Nephron progenitor cell (in vitro differentiated cells): Measurements from ENCODE around the gene KLF12.

Experiments used
- DNase-seq: peaks from one replicate; pipeline ENCODE4 v3.0.0; 2021
- H3K27ac Mint-ChIP-seq: 2 replicates; pipeline ENCODE4 v1.8.0; 2021; ENCODE audit warnings: mild to moderate bottlenecking, moderate library complexity, mixed read lengths
- H3K27me3 Mint-ChIP-seq: 2 replicates; pipeline ENCODE4 v1.8.0; 2021; ENCODE audit warnings: mild to moderate bottlenecking, low read depth, mixed read lengths; ENCODE audit not compliant: poor library complexity
- H3K36me3 Mint-ChIP-seq: 2 replicates; pipeline ENCODE4 v1.8.0; 2021; ENCODE audit warnings: low read depth, mixed read lengths
- H3K4me1 Mint-ChIP-seq: 2 replicates; pipeline ENCODE4 v1.8.0; 2021; ENCODE audit warnings: mixed read lengths
- H3K4me3 Mint-ChIP-seq: 2 replicates; pipeline ENCODE4 v1.8.0; 2021; ENCODE audit warnings: mild to moderate bottlenecking, moderate library complexity, mixed read lengths
- H3K9me3 Mint-ChIP-seq: 2 replicates; pipeline ENCODE4 v1.8.0; 2021; ENCODE audit warnings: mild to moderate bottlenecking, moderate library complexity, mixed read lengths
- TF ChIP-seq, protein P1 (sequence below): fragments of 200-600 bp; sonication (generic); IDR thresholded peaks from 2 replicates; pipeline ENCODE4 v1.5.0; 2021; ENCODE audit warnings: antibody characterized with exemption

Gene KLF12

DNA sequence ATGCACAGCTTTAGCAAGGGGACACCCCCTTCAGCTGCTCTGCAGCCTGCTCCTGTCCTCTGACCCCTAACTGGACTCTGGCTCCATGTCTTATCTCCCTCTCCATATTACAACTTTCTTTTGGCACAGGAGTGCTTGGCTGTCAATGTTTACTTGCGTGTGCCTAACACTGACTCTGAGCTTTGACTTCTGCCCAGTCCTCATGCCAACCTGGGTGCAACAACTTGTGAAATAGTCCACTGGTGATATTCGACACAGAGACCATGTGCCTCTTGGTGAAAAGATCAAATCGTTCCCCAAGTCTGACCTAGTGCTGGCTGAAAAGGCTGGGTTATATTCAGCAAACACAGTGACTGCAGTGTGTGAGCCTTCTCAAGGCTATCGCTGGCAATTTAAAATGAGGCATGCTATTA, 34.1 kb upstream of the KLF12 start:
- Mint-ChIP-seq H3K4me1 (peaks cover 13% of the 10 kb centered on the region), H3K4me3 (no peak overlapping the region), H3K27ac (no peak overlapping the region), H3K27me3 (no peaks in the 10 kb centered on the region), H3K9me3 (no peaks in the 10 kb centered on the region), H3K36me3 (no peaks in the 10 kb centered on the region)
- TF ChIP-seq, protein P1, sequence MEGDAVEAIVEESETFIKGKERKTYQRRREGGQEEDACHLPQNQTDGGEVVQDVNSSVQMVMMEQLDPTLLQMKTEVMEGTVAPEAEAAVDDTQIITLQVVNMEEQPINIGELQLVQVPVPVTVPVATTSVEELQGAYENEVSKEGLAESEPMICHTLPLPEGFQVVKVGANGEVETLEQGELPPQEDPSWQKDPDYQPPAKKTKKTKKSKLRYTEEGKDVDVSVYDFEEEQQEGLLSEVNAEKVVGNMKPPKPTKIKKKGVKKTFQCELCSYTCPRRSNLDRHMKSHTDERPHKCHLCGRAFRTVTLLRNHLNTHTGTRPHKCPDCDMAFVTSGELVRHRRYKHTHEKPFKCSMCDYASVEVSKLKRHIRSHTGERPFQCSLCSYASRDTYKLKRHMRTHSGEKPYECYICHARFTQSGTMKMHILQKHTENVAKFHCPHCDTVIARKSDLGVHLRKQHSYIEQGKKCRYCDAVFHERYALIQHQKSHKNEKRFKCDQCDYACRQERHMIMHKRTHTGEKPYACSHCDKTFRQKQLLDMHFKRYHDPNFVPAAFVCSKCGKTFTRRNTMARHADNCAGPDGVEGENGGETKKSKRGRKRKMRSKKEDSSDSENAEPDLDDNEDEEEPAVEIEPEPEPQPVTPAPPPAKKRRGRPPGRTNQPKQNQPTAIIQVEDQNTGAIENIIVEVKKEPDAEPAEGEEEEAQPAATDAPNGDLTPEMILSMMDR = no peak
- DNase-seq = no peak

DNA sequence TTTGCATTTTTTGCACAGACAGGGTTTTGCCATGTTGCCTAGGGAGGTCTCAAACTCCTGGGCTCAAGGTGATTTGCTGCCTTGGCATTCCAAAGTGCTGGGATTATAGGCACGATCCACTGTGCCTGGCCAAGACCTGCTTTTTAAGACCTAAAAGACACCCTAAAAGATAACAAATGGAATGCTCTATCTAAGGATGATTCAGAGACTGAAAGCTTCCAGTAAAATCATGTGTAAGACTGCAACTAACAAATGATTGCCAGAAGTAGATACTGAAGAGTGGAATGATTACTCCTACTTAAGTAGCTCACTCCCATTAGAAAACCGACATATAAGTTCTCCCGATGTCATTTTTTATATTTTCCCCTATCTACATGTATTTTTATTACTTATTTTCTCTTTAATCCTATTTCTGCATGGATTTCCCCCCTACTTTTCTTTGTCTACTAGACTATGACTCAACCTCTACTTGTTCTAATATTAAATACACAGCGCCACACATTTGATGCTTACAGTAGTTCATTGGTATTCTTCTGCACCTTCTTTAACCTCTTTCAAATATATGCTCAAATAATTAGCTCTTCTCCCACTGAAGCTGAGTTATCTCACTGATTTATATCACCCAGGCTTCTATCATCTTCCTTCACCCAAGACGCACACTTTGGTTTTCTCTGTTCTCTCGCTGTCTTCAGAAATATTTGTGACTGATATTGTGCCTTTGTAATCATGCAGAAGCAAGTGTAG, 32.2 kb upstream of the KLF12 start:
- Mint-ChIP-seq H3K36me3 (no peaks in the 10 kb centered on the region), H3K4me3 (no peak overlapping the region), H3K4me1 (peaks cover 20% of the 10 kb centered on the region), H3K27ac (no peak overlapping the region), H3K27me3 (no peaks in the 10 kb centered on the region), H3K9me3 (no peaks in the 10 kb centered on the region)
- no peak for DNase-seq
- TF ChIP-seq, protein P1 = no peak

DNA sequence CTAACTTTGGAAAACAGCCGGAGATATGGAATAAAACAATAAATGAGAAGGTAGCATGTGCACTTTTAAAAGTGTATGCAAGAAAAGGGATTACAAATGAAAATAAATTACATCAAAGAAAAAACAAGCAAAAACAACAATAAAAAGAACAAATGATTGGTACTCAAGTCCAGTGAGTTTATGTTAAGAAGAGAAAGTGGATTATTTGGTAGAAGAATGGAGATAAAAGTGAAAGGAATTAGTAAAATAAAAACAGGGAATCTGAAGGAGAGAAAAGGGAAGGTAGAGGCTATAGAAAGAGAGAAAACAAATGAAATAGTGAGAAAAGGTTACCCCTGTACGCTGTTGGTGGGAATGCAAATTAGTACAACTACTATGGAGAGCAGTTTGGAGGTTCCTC, 28.6 kb upstream of the KLF12 start:
- H3K4me3 Mint-ChIP-seq = no peak overlapping the region
- H3K27ac Mint-ChIP-seq = no peak overlapping the region
- H3K27me3 Mint-ChIP-seq = no peaks in the 10 kb centered on the region

DNA sequence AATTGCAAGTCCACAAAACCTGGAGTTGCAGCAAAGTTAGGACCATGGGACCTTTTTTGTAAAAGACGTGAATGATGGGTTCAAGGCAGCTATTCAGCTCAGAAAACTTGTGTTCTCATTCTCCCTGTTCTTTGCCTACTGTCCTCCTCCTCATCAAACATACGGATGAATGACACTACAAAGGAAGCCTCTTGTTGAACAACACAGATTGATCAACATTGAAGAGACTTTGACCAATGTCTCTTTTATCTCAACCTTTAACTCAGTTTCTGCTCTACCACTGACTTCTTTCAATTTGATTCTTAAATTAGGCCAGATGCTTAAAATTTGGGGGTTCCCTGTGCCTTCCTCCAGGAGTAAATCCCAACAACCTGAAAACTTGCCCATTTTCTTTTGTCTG, 27.9 kb upstream of the KLF12 start:
- Mint-ChIP-seq H3K27me3 (no peaks in the 10 kb centered on the region), H3K4me1 (peaks cover 17% of the 10 kb centered on the region), H3K9me3 (no peaks in the 10 kb centered on the region), H3K27ac (no peak overlapping the region), H3K36me3 (no peaks in the 10 kb centered on the region), H3K4me3 (no peak overlapping the region)
- TF ChIP-seq, protein P1 = no peak
- no peak for DNase-seq

More for the DNA sequence above, 28.6 kb upstream of the KLF12 start:
- Mint-ChIP-seq H3K36me3 (no peaks in the 10 kb centered on the region), H3K4me1 (peaks cover 15% of the 10 kb centered on the region), H3K9me3 (no peaks in the 10 kb centered on the region)
- DNase-seq = no peak
- TF ChIP-seq, protein P1 = no peak

DNA sequence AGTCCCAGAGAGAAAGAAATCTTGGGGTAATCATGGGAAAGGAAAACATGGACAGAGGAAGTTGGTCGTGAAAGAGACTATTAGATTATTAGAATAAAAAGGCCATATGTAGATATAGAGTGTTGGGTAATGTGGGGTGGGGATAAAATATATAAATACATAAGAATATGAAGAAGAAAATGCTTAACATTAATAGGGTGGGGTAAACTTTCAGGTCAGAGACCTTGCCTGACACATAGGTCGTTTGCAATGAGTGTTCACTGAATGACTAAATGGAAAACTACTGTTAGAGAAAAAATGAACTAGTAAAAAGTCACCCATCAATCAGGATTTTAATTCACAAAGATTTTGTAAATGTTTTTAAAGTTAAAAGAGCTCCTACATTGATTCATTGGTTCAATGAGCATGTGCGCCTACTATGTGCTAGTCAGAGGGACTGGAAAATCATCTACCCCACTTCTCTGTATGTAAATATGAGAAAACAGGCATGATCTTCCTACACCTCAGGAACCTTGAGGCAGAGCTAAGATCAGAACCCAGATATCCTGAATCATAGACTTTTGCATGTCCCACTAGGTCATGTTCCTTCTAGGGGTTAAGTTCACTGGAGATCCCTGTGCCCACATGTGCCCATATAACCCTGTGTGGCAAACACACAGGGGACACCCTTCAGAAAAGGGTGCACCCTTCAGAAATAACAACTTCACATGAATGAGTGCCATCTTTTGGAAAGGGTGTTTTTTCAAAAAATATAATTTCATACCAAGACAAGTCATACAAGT, 24.6 kb upstream of the KLF12 start:
- H3K36me3 Mint-ChIP-seq = no peaks in the 10 kb centered on the region
- TF ChIP-seq, protein P1 = no peak
- peaks cover 17% of the 10 kb centered on the region for H3K4me1 Mint-ChIP-seq
- H3K27me3 Mint-ChIP-seq = peaks cover 3% of the 10 kb centered on the region
- H3K9me3 Mint-ChIP-seq = no peaks in the 10 kb centered on the region
- DNase-seq = no peak
- no peak overlapping the region for H3K4me3 Mint-ChIP-seq
- H3K27ac Mint-ChIP-seq = no peak overlapping the region
